K562 (cell line): ENCODE results near the gene RXRA. TPM values are rescaled to one million over a fixed set of nuclear protein-coding genes. Genes with fewer than 3 reads are reported as not detected.

Source experiments
- ATAC-seq: fragments of 200-7000 bp; cut with Tn5 transposase; 3 replicates; pipeline ENCODE4 v1.9.1; 2020; ENCODE audit warnings: moderate library complexity
- BruUV-seq: library from RNA; stranded (reverse); fragments of 400-500 nt; replicated peaks from 2 replicates; lab custom pipeline; 2021; lab: Mats Ljungman, UMichigan
- CTCF ChIA-PET: fragments of 300-600 bp; formaldehyde crosslinking; extraction: SDS; loops from one replicate; lab custom pipeline; 2021; ENCODE audit warnings: low intra/inter-chr PET ratio; lab: Yijun Ruan, JAX
- POLR2A ChIA-PET: fragments of 300-600, 350-650 bp; sonication (Branson Sonifier 250); formaldehyde crosslinking; extraction: SDS; loops from one replicate; lab custom pipeline; 2021; ENCODE audit warnings: antibody characterized with exemption, inconsistent platforms; lab: Yijun Ruan, JAX
- DNase-seq, 4 experiments: peaks; one replicate each; pipeline versions ENCODE4 v3.0.0 to v3.0.0-alpha.2; 2011 to 2018; ENCODE audit warnings: low spot score in 3 of 4, mixed read lengths in 3 of 4; ENCODE audit errors: extremely low read depth in 1 of 4
- FAIRE-seq: peaks from 2 replicates; lab custom pipeline; 2011; peaks lifted over from hg19 to GRCh38; lab: Jason Lieb, UNC
- H2AFZ ChIP-seq: 2 replicates; pipeline ENCODE4 v1.6.0; 2011; ENCODE audit warnings: low read depth, low read length, control low read depth, inconsistent platforms
- H3K27ac ChIP-seq: fragments of 200-600 bp; 3 replicates; pipeline ENCODE4 v1.8.0; 2011; ENCODE audit warnings: low read depth, mild to moderate bottlenecking, control low read depth, inconsistent platforms, low read length, moderate library complexity, mixed read lengths; ENCODE audit errors: extremely low read depth
- H3K27me3 ChIP-seq, 2 experiments: fragments of 300-600 bp in 1 of 2; 2 replicates in 1 of 2; 3 replicates in 1 of 2; pipeline versions ENCODE4 v1.6.0 to v1.8.0; 2011; ENCODE audit warnings: inconsistent platforms in 2 of 2, low read length in 2 of 2, mild to moderate bottlenecking in 1 of 2, mixed read lengths in 1 of 2, moderate library complexity in 1 of 2; ENCODE audit not compliant: control insufficient read depth in 2 of 2, insufficient read depth in 2 of 2
- H3K36me3 ChIP-seq: fragments of 300-600 bp; 3 replicates; pipeline ENCODE4 v1.8.0; 2011; ENCODE audit warnings: mild to moderate bottlenecking, low read length, inconsistent platforms; ENCODE audit not compliant: control insufficient read depth, insufficient read depth
- H3K4me1 ChIP-seq, 2 experiments: fragments of 200-600 bp in 1 of 2; replicated peaks in 1 of 2; 2 replicates in 1 of 2; 3 replicates in 1 of 2; pipeline versions ENCODE4 v1.5.1 to v1.8.0; 2011; ENCODE audit warnings: inconsistent platforms in 2 of 2, low read length in 2 of 2, mild to moderate bottlenecking in 1 of 2, mixed read lengths in 1 of 2, moderate library complexity in 1 of 2; ENCODE audit not compliant: control insufficient read depth in 2 of 2, insufficient read depth in 2 of 2
- H3K4me2 ChIP-seq: 2 replicates; pipeline ENCODE4 v1.6.1; 2011; ENCODE audit warnings: low read length, control low read depth, inconsistent platforms, mixed read lengths; ENCODE audit not compliant: insufficient read depth
- H3K4me3 ChIP-seq: fragments of 200-600 bp; sonication (generic), shearing (Covaris generic); 2 replicates; pipeline ENCODE4 v1.5.1; 2016; ENCODE audit warnings: control low read depth, inconsistent platforms
- H3K79me2 ChIP-seq: fragments of 200-600 bp; 3 replicates; pipeline ENCODE4 v1.8.0; 2011; ENCODE audit warnings: low read length, inconsistent platforms; ENCODE audit not compliant: control insufficient read depth, insufficient read depth
- H3K9ac ChIP-seq, 2 experiments: 2 replicates each; pipeline versions ENCODE4 v1.6.0 to v1.6.1; 2011; ENCODE audit warnings: low read depth in 2 of 2, low read length in 2 of 2, control low read depth in 1 of 2, inconsistent platforms in 1 of 2, mild to moderate bottlenecking in 1 of 2, mixed read lengths in 1 of 2; ENCODE audit not compliant: insufficient read depth in 1 of 2
- H3K9me1 ChIP-seq: one replicate; pipeline ENCODE4 v1.6.0; 2011; ENCODE audit warnings: inconsistent platforms, mild to moderate bottlenecking, low read length, moderate library complexity; ENCODE audit not compliant: control insufficient read depth, insufficient read depth
- H3K9me3 ChIP-seq: replicated peaks from 2 replicates; pipeline ENCODE4 v1.5.1; 2011; ENCODE audit warnings: low read depth, low read length, inconsistent platforms; ENCODE audit not compliant: control insufficient read depth, insufficient read depth
- H4K20me1 ChIP-seq: replicated peaks from 2 replicates; pipeline ENCODE4 v1.6.1; 2011; ENCODE audit warnings: low read length, inconsistent platforms, mixed read lengths; ENCODE audit not compliant: control insufficient read depth, insufficient read depth
- PPARD ChIP-seq: fragments of 250-450 bp; sonication (Bioruptor Pico); IDR thresholded peaks from 2 replicates; pipeline ENCODE4 v1.8.0; 2022; ENCODE audit warnings: inconsistent platforms, mild to moderate bottlenecking, moderate library complexity
- RUNX1 ChIP-seq: sonication (generic); IDR thresholded peaks from 2 replicates; pipeline ENCODE4 v1.6.1; 2016; ENCODE audit warnings: antibody characterized with exemption, low read depth
- SREBF1 ChIP-seq: fragments of 150-350 bp; IDR thresholded peaks from 2 replicates; pipeline ENCODE4 v1.6.1; 2014; ENCODE audit warnings: antibody characterized with exemption, low read depth, low read length, borderline replicate concordance
- TFE3 ChIP-seq: fragments of 450-650 bp; formaldehyde crosslinking; IDR thresholded peaks from 2 replicates; pipeline ENCODE4 v1.4.0; 2020; ENCODE audit warnings: mild to moderate bottlenecking, mixed read lengths
- USF2 ChIP-seq: sonication (generic); formaldehyde crosslinking; IDR thresholded peaks from 2 replicates; pipeline ENCODE4 v1.5.0; 2020; ENCODE audit warnings: missing genetic modification reagents
- ZBTB12 ChIP-seq: fragments of 250-450 bp; sonication (Bioruptor Pico); IDR thresholded peaks from 2 replicates; pipeline ENCODE4 v1.4.0; 2020
- WGBS: fragments of 100-300 bp; shearing (Covaris generic); methylation state at CpG from one replicate; pipeline ENCODE4 v1.1.6; 2016; ENCODE audit warnings: low coverage, mixed read lengths; ENCODE audit not compliant: insufficient coverage; ENCODE audit errors: missing lambda C conversion rate; 5-methylcytosine and 5-hydroxymethylcytosine counted together
- in situ Hi-C: fragments of 300-500 bp; cut with MboI; formaldehyde crosslinking; loops from 4 replicates; pipeline ENCODE4 v1.15.0; 2018; ENCODE audit warnings: inconsistent platforms, mixed read lengths
- intact Hi-C: fragments of 100-400 bp; cut with micrococcal nuclease; formaldehyde crosslinking; loops from 2 replicates; pipeline ENCODE4 v1.14.2; 2022
- polyA plus RNA-seq, 8 experiments: library from polyadenylated mRNA; depleted of rRNA in 4 of 8; stranded (reverse) in 5 of 8; unstranded in 3 of 8; fragments of >200 nt; fragmentation: Nextera tagmentation in 2 of 8; fragmentation: Illumina TruSeq in 1 of 8; extraction: Ambion mirVana in 2 of 8; extraction: Trizol in 1 of 8; gene quantifications; 2 replicates each; pipeline versions ENCODE4 v1.2.1 to v1.2.3, GENCODE V29; 2011 to 2014; ENCODE audit warnings: inconsistent platforms in 1 of 8, missing spikeins in 1 of 8
- total RNA-seq, 7 experiments: library from RNA; depleted of rRNA in 6 of 7; stranded (reverse); fragments of >200 nt in 6 of 7; fragmentation: Illumina TruSeq in 2 of 7; extraction: Trizol in 2 of 7; gene quantifications; 2 replicates each; pipeline versions ENCODE4 v1.2.1 to v1.2.3, GENCODE V29; 2011 to 2021; ENCODE audit warnings: low replicate concordance in 1 of 7

RXRA gene
- total and polyA plus RNA-seq, 9 of the 15 experiments (the other 6 are each of a cell fraction or from before 2014, with no cell fraction given): 0.35 to 23.6 (median 4.6) TPM

- TF ChIP-seq TFE3 (CRISPR knock-in tag) (peak; percentile 44), SREBF1 (no peak), USF2 (peak; percentile 52; the same call in 1 of the 2 replicates)
Observed at GRCh38 chr9:134477927-134478326, 151.7 kb downstream of the RXRA start (continued).

- FAIRE-seq (no peak), DNase-seq (no peak), ATAC-seq (no peak)
- in situ Hi-C loops (no loop called here), intact Hi-C loops (no loop called here)
- H3K36me3 ChIP-seq: no peaks in the 10 kb centered on the region
- H3K4me3 ChIP-seq: no peak overlapping the region
- no peaks in the 10 kb centered on the region for H3K4me1 ChIP-seq
- H3K9ac ChIP-seq: no peak overlapping the region
- peaks cover 23 to 83% of the 10 kb centered on the region in 2 experiments for H3K27me3 ChIP-seq
- no TSS peak for BruUV-seq
- H2AFZ ChIP-seq: no peak overlapping the region
- no peak overlapping the region for H3K4me2 ChIP-seq
- TF ChIP-seq PPARD (CRISPR knock-in tag) (no peak), RUNX1 (no peak), ZBTB12 (CRISPR knock-in tag) (no peak)
- no peaks in the 10 kb centered on the region for H3K9me1 ChIP-seq
- no peaks in the 10 kb centered on the region for H3K79me2 ChIP-seq
- CTCF ChIA-PET: no interaction called here
- H4K20me1 ChIP-seq: no peaks in the 10 kb centered on the region; the same call in none of the 2 replicates
- POLR2A ChIA-PET: no interaction called here
- H3K9me3 ChIP-seq: no peaks in the 10 kb centered on the region
- 4% methylated on average over 6 of the region's 7 CpGs for WGBS
- H3K27ac ChIP-seq: no peak overlapping the region
Observed at GRCh38 chr9:134481762-134482161, 155.5 kb downstream of the RXRA start.
